ENCODE measurements around the gene ARFGAP1.

- TF ChIP-seq, protein P1, sequence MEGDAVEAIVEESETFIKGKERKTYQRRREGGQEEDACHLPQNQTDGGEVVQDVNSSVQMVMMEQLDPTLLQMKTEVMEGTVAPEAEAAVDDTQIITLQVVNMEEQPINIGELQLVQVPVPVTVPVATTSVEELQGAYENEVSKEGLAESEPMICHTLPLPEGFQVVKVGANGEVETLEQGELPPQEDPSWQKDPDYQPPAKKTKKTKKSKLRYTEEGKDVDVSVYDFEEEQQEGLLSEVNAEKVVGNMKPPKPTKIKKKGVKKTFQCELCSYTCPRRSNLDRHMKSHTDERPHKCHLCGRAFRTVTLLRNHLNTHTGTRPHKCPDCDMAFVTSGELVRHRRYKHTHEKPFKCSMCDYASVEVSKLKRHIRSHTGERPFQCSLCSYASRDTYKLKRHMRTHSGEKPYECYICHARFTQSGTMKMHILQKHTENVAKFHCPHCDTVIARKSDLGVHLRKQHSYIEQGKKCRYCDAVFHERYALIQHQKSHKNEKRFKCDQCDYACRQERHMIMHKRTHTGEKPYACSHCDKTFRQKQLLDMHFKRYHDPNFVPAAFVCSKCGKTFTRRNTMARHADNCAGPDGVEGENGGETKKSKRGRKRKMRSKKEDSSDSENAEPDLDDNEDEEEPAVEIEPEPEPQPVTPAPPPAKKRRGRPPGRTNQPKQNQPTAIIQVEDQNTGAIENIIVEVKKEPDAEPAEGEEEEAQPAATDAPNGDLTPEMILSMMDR (IDR thresholded peaks at IDR 0.05), result no peak
- no peak for TF ChIP-seq POLR2A (IDR thresholded peaks at IDR 0.05)
Observed at GRCh38 chr20:63298731-63299312, 26.2 kb downstream of the ARFGAP1 start.

Measured in lower leg skin (tissue), 3 donors.